HEK293 (cell line): ENCODE data around the gene SEMA4D.

Source experiments
- BCL11A ChIP-seq: fragments of 450-650 bp; formaldehyde crosslinking; IDR thresholded peaks from 2 replicates; pipeline ENCODE4 v1.5.1; 2016; ENCODE audit warnings: low read depth, missing biosample characterization, missing genetic modification characterization
- IKZF3 ChIP-seq: fragments of 450-650 bp; IDR thresholded peaks from 2 replicates; pipeline ENCODE4 v1.5.0; 2018; ENCODE audit warnings: missing biosample characterization, mild to moderate bottlenecking, missing genetic modification characterization, moderate library complexity
- SETDB1 ChIP-seq: IDR thresholded peaks from one replicate; pipeline ENCODE4 v1.6.1; 2017; ENCODE audit warnings: mild to moderate bottlenecking, low read length, moderate library complexity, mixed read lengths; ENCODE audit not compliant: insufficient read length
- SP2 ChIP-seq: fragments of 450-650 bp; formaldehyde crosslinking; IDR thresholded peaks from 2 replicates; pipeline ENCODE4 v1.5.1; 2016; ENCODE audit warnings: missing biosample characterization, missing genetic modification characterization
- WT1 ChIP-seq: fragments of 450-650 bp; formaldehyde crosslinking; IDR thresholded peaks from 2 replicates; pipeline ENCODE4 v1.5.1; 2016; ENCODE audit warnings: missing biosample characterization, missing genetic modification characterization
- ZNF114 ChIP-seq: fragments of 450-650 bp; formaldehyde crosslinking; IDR thresholded peaks from 2 replicates; pipeline ENCODE4 v1.5.0; 2017; ENCODE audit warnings: missing biosample characterization, missing genetic modification characterization
- ZNF132 ChIP-seq: fragments of 450-650 bp; formaldehyde crosslinking; IDR thresholded peaks from 2 replicates; pipeline ENCODE4 v1.5.1; 2017; ENCODE audit warnings: missing biosample characterization, missing genetic modification characterization, borderline replicate concordance
- ZNF138 ChIP-seq: fragments of 450-650 bp; formaldehyde crosslinking; IDR thresholded peaks from 2 replicates; pipeline ENCODE4 v1.5.1; 2016; ENCODE audit warnings: missing biosample characterization, missing genetic modification characterization, borderline replicate concordance
- ZNF211 ChIP-seq: fragments of 450-650 bp; formaldehyde crosslinking; IDR thresholded peaks from 2 replicates; pipeline ENCODE4 v1.5.1; 2016; ENCODE audit warnings: low read depth, missing biosample characterization, missing genetic modification characterization
- ZNF23 ChIP-seq: fragments of 450-650 bp; formaldehyde crosslinking; IDR thresholded peaks from 2 replicates; pipeline ENCODE4 v1.5.1; 2016; ENCODE audit warnings: missing biosample characterization, missing genetic modification characterization, borderline replicate concordance
- ZNF302 ChIP-seq: fragments of 450-650 bp; formaldehyde crosslinking; IDR thresholded peaks from 2 replicates; pipeline ENCODE4 v1.5.1; 2016; ENCODE audit warnings: missing biosample characterization, missing genetic modification characterization, low read depth
- ZNF311 ChIP-seq: fragments of 450-650 bp; formaldehyde crosslinking; IDR thresholded peaks from 2 replicates; pipeline ENCODE4 v1.5.1; 2017; ENCODE audit warnings: missing biosample characterization, missing genetic modification characterization, borderline replicate concordance
- ZNF366 ChIP-seq: fragments of 450-650 bp; formaldehyde crosslinking; conservative IDR thresholded peaks from 2 replicates; pipeline ENCODE4 v1.5.1; 2016; ENCODE audit warnings: missing biosample characterization, missing genetic modification characterization
- ZNF623 ChIP-seq: fragments of 450-650 bp; formaldehyde crosslinking; IDR thresholded peaks from 2 replicates; pipeline ENCODE4 v1.5.1; 2016; ENCODE audit warnings: missing biosample characterization, missing genetic modification characterization
- ZNF660 ChIP-seq: fragments of 450-650 bp; IDR thresholded peaks from 2 replicates; pipeline ENCODE4 v1.5.1; 2018; ENCODE audit warnings: missing biosample characterization, mild to moderate bottlenecking, missing genetic modification characterization
- ZNF677 ChIP-seq: fragments of 450-650 bp; IDR thresholded peaks from 2 replicates; pipeline ENCODE4 v1.5.0; 2018; ENCODE audit warnings: missing biosample characterization, mild to moderate bottlenecking, missing genetic modification characterization, moderate library complexity
- ZNF843 ChIP-seq: fragments of 450-650 bp; formaldehyde crosslinking; IDR thresholded peaks from 2 replicates; pipeline ENCODE4 v1.5.1; 2016; ENCODE audit warnings: missing biosample characterization, missing genetic modification characterization
- ZSCAN23 ChIP-seq: fragments of 450-650 bp; formaldehyde crosslinking; IDR thresholded peaks from 2 replicates; pipeline ENCODE4 v1.5.1; 2016; ENCODE audit warnings: missing biosample characterization, missing genetic modification characterization
- TF ChIP-seq, protein P1 (sequence below): fragments of 450-650 bp; formaldehyde crosslinking; IDR thresholded peaks from 2 replicates; pipeline ENCODE4 v1.5.1; 2017; ENCODE audit warnings: missing biosample characterization, mild to moderate bottlenecking, missing genetic modification characterization, moderate library complexity
- TF ChIP-seq, protein P2 (sequence below): fragments of 450-650 bp; formaldehyde crosslinking; IDR thresholded peaks from 2 replicates; pipeline ENCODE4 v1.5.1; 2017; ENCODE audit warnings: missing biosample characterization, missing genetic modification characterization
- TF ChIP-seq, protein P3 (sequence below): fragments of 450-650 bp; formaldehyde crosslinking; IDR thresholded peaks from 2 replicates; pipeline ENCODE4 v1.5.1; 2016; ENCODE audit warnings: missing biosample characterization, missing genetic modification characterization
- TF ChIP-seq, protein P4 (sequence below): fragments of 450-650 bp; formaldehyde crosslinking; IDR thresholded peaks from 2 replicates; pipeline ENCODE4 v1.5.1; 2016; ENCODE audit warnings: missing biosample characterization, missing genetic modification characterization
- TF ChIP-seq, protein P5 (sequence below): fragments of 450-650 bp; formaldehyde crosslinking; IDR thresholded peaks from 2 replicates; pipeline ENCODE4 v1.5.1; 2017; ENCODE audit warnings: missing biosample characterization, missing genetic modification characterization
- TF ChIP-seq, protein P6 (sequence below): fragments of 450-650 bp; formaldehyde crosslinking; IDR thresholded peaks from 2 replicates; pipeline ENCODE4 v1.5.1; 2017; ENCODE audit warnings: missing biosample characterization, missing genetic modification characterization
- TF ChIP-seq, protein P7 (sequence below): fragments of 450-650 bp; formaldehyde crosslinking; IDR thresholded peaks from 2 replicates; pipeline ENCODE4 v1.5.1; 2016; ENCODE audit warnings: missing biosample characterization, missing genetic modification characterization

The SEMA4D gene

DNA sequence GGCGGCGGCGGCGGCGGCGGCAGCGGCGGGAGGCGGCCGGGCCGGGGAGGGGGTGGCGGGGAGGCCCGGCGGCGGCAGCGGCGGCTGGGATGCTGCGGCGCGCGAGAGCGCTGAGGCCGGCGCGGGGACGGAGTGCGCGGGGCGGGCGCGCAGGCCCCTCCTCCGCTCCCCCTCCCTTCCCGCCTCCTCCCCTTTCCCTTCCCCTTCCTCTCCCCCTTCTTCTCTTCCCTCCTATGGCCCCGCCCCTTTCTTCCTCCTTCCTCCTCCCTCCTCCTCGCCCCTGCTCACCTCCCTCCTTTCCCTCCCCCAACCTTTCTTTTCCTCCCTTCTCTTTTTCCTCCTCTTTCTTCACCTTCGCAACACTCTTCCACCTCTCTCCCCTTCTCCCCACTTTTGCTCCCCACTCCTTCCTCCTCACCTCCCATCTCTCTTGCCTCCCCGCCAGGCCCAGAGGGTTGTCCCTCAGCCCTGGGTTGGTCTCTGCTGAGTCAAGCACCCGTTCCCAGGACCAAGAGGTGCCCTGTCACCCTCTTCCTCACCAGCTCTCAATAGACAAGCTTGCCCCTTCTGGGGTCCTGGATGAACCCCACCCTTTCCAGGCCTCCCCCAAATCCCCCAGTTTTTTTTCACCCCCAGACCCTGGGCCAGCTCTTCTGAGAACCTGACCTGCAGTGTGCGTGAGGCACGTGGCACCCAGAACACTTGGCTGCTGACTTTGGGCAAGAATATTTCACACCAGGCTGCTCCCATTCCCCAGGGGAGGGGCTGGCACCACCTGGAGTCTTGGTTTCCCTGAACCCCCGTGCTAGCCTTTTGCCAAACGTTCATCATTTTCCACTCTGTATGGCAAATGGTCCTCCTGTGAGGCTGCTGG is at the start of gene SEMA4D (continued):
- TF ChIP-seq, protein P1, sequence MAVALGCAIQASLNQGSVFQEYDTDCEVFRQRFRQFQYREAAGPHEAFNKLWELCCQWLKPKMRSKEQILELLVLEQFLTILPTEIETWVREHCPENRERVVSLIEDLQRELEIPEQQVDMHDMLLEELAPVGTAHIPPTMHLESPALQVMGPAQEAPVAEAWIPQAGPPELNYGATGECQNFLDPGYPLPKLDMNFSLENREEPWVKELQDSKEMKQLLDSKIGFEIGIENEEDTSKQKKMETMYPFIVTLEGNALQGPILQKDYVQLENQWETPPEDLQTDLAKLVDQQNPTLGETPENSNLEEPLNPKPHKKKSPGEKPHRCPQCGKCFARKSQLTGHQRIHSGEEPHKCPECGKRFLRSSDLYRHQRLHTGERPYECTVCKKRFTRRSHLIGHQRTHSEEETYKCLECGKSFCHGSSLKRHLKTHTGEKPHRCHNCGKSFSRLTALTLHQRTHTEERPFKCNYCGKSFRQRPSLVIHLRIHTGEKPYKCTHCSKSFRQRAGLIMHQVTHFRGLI (tag by site-specific recombination) = no peak
- no peak; the same call in 1 of the 2 replicates for TF ChIP-seq ZNF843 (tag by site-specific recombination)
- TF ChIP-seq, protein P2, sequence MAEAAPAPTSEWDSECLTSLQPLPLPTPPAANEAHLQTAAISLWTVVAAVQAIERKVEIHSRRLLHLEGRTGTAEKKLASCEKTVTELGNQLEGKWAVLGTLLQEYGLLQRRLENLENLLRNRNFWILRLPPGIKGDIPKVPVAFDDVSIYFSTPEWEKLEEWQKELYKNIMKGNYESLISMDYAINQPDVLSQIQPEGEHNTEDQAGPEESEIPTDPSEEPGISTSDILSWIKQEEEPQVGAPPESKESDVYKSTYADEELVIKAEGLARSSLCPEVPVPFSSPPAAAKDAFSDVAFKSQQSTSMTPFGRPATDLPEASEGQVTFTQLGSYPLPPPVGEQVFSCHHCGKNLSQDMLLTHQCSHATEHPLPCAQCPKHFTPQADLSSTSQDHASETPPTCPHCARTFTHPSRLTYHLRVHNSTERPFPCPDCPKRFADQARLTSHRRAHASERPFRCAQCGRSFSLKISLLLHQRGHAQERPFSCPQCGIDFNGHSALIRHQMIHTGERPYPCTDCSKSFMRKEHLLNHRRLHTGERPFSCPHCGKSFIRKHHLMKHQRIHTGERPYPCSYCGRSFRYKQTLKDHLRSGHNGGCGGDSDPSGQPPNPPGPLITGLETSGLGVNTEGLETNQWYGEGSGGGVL = peak; percentile 93
- TF ChIP-seq ZNF366 (tag by site-specific recombination) = peak; percentile 83
- no peak for TF ChIP-seq ZNF311 (tag by site-specific recombination)
- no peak for TF ChIP-seq ZNF677 (tag by site-specific recombination)
- TF ChIP-seq ZNF132 = no peak
- TF ChIP-seq ZNF623 = no peak
- TF ChIP-seq, protein P3, sequence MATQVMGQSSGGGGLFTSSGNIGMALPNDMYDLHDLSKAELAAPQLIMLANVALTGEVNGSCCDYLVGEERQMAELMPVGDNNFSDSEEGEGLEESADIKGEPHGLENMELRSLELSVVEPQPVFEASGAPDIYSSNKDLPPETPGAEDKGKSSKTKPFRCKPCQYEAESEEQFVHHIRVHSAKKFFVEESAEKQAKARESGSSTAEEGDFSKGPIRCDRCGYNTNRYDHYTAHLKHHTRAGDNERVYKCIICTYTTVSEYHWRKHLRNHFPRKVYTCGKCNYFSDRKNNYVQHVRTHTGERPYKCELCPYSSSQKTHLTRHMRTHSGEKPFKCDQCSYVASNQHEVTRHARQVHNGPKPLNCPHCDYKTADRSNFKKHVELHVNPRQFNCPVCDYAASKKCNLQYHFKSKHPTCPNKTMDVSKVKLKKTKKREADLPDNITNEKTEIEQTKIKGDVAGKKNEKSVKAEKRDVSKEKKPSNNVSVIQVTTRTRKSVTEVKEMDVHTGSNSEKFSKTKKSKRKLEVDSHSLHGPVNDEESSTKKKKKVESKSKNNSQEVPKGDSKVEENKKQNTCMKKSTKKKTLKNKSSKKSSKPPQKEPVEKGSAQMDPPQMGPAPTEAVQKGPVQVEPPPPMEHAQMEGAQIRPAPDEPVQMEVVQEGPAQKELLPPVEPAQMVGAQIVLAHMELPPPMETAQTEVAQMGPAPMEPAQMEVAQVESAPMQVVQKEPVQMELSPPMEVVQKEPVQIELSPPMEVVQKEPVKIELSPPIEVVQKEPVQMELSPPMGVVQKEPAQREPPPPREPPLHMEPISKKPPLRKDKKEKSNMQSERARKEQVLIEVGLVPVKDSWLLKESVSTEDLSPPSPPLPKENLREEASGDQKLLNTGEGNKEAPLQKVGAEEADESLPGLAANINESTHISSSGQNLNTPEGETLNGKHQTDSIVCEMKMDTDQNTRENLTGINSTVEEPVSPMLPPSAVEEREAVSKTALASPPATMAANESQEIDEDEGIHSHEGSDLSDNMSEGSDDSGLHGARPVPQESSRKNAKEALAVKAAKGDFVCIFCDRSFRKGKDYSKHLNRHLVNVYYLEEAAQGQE (tag by site-specific recombination) = no peak
- TF ChIP-seq ZSCAN23 = no peak
- TF ChIP-seq, protein P4, sequence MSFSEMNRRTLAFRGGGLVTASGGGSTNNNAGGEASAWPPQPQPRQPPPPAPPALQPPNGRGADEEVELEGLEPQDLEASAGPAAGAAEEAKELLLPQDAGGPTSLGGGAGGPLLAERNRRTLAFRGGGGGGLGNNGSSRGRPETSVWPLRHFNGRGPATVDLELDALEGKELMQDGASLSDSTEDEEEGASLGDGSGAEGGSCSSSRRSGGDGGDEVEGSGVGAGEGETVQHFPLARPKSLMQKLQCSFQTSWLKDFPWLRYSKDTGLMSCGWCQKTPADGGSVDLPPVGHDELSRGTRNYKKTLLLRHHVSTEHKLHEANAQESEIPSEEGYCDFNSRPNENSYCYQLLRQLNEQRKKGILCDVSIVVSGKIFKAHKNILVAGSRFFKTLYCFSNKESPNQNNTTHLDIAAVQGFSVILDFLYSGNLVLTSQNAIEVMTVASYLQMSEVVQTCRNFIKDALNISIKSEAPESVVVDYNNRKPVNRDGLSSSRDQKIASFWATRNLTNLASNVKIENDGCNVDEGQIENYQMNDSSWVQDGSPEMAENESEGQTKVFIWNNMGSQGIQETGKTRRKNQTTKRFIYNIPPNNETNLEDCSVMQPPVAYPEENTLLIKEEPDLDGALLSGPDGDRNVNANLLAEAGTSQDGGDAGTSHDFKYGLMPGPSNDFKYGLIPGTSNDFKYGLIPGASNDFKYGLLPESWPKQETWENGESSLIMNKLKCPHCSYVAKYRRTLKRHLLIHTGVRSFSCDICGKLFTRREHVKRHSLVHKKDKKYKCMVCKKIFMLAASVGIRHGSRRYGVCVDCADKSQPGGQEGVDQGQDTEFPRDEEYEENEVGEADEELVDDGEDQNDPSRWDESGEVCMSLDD = peak; percentile 53; the same call in 1 of the 2 replicates
- TF ChIP-seq ZNF138 = no peak
- TF ChIP-seq ZNF211 (tag by site-specific recombination) = no peak
- TF ChIP-seq, protein P5, sequence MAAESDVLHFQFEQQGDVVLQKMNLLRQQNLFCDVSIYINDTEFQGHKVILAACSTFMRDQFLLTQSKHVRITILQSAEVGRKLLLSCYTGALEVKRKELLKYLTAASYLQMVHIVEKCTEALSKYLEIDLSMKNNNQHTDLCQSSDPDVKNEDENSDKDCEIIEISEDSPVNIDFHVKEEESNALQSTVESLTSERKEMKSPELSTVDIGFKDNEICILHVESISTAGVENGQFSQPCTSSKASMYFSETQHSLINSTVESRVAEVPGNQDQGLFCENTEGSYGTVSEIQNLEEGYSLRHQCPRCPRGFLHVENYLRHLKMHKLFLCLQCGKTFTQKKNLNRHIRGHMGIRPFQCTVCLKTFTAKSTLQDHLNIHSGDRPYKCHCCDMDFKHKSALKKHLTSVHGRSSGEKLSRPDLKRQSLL = no peak
- no peak for TF ChIP-seq ZNF23 (tag by site-specific recombination)
- TF ChIP-seq, protein P6, sequence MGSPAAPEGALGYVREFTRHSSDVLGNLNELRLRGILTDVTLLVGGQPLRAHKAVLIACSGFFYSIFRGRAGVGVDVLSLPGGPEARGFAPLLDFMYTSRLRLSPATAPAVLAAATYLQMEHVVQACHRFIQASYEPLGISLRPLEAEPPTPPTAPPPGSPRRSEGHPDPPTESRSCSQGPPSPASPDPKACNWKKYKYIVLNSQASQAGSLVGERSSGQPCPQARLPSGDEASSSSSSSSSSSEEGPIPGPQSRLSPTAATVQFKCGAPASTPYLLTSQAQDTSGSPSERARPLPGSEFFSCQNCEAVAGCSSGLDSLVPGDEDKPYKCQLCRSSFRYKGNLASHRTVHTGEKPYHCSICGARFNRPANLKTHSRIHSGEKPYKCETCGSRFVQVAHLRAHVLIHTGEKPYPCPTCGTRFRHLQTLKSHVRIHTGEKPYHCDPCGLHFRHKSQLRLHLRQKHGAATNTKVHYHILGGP (tag by site-specific recombination) = no peak
- no peak for TF ChIP-seq ZNF302 (tag by site-specific recombination)
- TF ChIP-seq ZNF114 (tag by site-specific recombination) = no peak
- TF ChIP-seq SP2 (tag by site-specific recombination) = peak; percentile 75
- no peak for TF ChIP-seq ZNF660 (tag by site-specific recombination)
- peak; percentile 76 for TF ChIP-seq WT1 (tag by site-specific recombination)
- TF ChIP-seq, protein P7, sequence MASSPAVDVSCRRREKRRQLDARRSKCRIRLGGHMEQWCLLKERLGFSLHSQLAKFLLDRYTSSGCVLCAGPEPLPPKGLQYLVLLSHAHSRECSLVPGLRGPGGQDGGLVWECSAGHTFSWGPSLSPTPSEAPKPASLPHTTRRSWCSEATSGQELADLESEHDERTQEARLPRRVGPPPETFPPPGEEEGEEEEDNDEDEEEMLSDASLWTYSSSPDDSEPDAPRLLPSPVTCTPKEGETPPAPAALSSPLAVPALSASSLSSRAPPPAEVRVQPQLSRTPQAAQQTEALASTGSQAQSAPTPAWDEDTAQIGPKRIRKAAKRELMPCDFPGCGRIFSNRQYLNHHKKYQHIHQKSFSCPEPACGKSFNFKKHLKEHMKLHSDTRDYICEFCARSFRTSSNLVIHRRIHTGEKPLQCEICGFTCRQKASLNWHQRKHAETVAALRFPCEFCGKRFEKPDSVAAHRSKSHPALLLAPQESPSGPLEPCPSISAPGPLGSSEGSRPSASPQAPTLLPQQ (tag by site-specific recombination) = no peak
- no peak for TF ChIP-seq SETDB1
- 0 out of 2 replicates have a peak, but pooled peaks have one; percentile 34 for TF ChIP-seq IKZF3 (tag by site-specific recombination)
- no peak for TF ChIP-seq BCL11A (tag by site-specific recombination)
